ENCODE data around the gene SORCS2. TPM values are rescaled to one million over a fixed set of nuclear protein-coding genes. Genes with fewer than 3 reads are reported as not detected.

The SORCS2 gene
- total and polyA plus RNA-seq, 2 of the 8 experiments (the other 6 are each of a cell fraction or from before 2014, with no cell fraction given) = 0.36 to 1.8 TPM

- TF ChIP-seq CHD7 (IDR thresholded peaks at IDR 0.05; ENCODE audit: insufficient replicate concordance, low read length) (no peak), HDAC6 (IDR thresholded peaks at IDR 0.05; ENCODE audit: low read depth, low read length) (no peak), EP300 (IDR thresholded peaks at IDR 0.05; ENCODE audit: borderline replicate concordance in 1 of 2, low read depth in 2 of 2, low read length in 2 of 2) (no peak), TEAD4 (IDR thresholded peaks at IDR 0.05; ENCODE audit: low read depth, low read length) (no peak), ATF2 (IDR thresholded peaks at IDR 0.05; ENCODE audit: low read length) (no peak), MAFK (IDR thresholded peaks at IDR 0.05; ENCODE audit: low read depth, low read length) (no peak), BCL11A (IDR thresholded peaks at IDR 0.05; ENCODE audit: low read depth in 2 of 2, low read length in 2 of 2) (no peak), YY1 (IDR thresholded peaks at IDR 0.05; ENCODE audit: low read depth, low read length) (no peak), SIRT6 (IDR thresholded peaks at IDR 0.05; ENCODE audit: low read length) (no peak)
- TF ChIP-seq, protein P1, sequence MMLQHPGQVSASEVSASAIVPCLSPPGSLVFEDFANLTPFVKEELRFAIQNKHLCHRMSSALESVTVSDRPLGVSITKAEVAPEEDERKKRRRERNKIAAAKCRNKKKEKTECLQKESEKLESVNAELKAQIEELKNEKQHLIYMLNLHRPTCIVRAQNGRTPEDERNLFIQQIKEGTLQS (IDR thresholded peaks at IDR 0.05; ENCODE audit: insufficient read depth, low read depth, low read length) = no peak
Measured at GRCh38 chr4:7436256-7436655, 243.9 kb downstream of the SORCS2 start (continued).
